Transverse colon (tissue), 4 donors: ENCODE results near the gene EXTL1. TPM values are rescaled to one million over a fixed set of nuclear protein-coding genes. Genes with fewer than 3 reads are reported as not detected.
A peak's percentile ranks its signal among the peaks of the same experiment; 100 is the strongest.

Experiments used
- DNase-seq: peaks from one replicate; pipeline ENCODE4 v3.0.0-alpha.2; 2019
- H3K27ac ChIP-seq, 4 donors: fragments of 200-600 bp; sonication (generic); 2 replicates each; pipeline ENCODE4 v1.5.1; 2016 to 2018; ENCODE audit warnings: inconsistent platforms in 4 of 4
- H3K27me3 ChIP-seq: fragments of 200-600 bp; sonication (generic); 2 replicates; pipeline ENCODE4 v1.5.1; 2017; ENCODE audit warnings: inconsistent platforms
- H3K36me3 ChIP-seq, 4 donors: fragments of 200-600 bp; sonication (generic); 2 replicates each; pipeline ENCODE4 v1.5.1; 2017 to 2019; ENCODE audit warnings: inconsistent platforms in 4 of 4
- H3K4me1 ChIP-seq, 4 donors: fragments of 200-600 bp; sonication (generic); 2 replicates each; pipeline ENCODE4 v1.5.1; 2017 to 2020; ENCODE audit warnings: inconsistent platforms in 4 of 4
- H3K4me3 ChIP-seq, 4 donors: fragments of 200-600 bp; sonication (generic); 1 replicate in 1 of 4; 2 replicates in 3 of 4; pipeline versions ENCODE4 v1.5.1 to v1.6.1; 2017 to 2019; ENCODE audit warnings: inconsistent platforms in 4 of 4
- H3K9me3 ChIP-seq, 2 donors: fragments of 200-600 bp; sonication (generic); 2 replicates each; pipeline ENCODE4 v1.5.1; 2017 to 2019; ENCODE audit warnings: inconsistent platforms in 2 of 2
- EP300 ChIP-seq: sonication (generic); formaldehyde crosslinking; IDR thresholded peaks from one replicate; pipeline ENCODE4 v1.6.1; 2017; ENCODE audit warnings: antibody characterized with exemption, low read depth
- POLR2A ChIP-seq: fragments of 450-650 bp; IDR thresholded peaks from one replicate; pipeline ENCODE4 v1.6.1; 2016; ENCODE audit warnings: antibody characterized with exemption, mild to moderate bottlenecking, moderate library complexity
- POLR2AphosphoS5 ChIP-seq, 3 donors: sonication (generic); formaldehyde crosslinking; IDR thresholded peaks; one replicate each; pipeline ENCODE4 v1.6.1; 2016; ENCODE audit warnings: antibody characterized with exemption in 3 of 3
- WGBS, 2 donors: methylation state at CpG; one replicate each; pipeline ENCODE4 v1.1.5; 2018; ENCODE audit warnings: low coverage in 1 of 2; 5-methylcytosine and 5-hydroxymethylcytosine counted together
- in situ Hi-C, 4 donors: fragments of 200-750 bp; cut with MboI; loops; one replicate each; pipeline versions ENCODE4 v1.15.0 to v1.15.1; 2017; ENCODE audit warnings: low sequenced_read_pairs in 3 of 4, low pct_ligation_motif_present in 1 of 4, low pct_unique_long_range_greater_than_20kb in 1 of 4
- intact Hi-C: fragments of 100-400 bp; cut with DNase I; formaldehyde crosslinking; loops from one replicate; pipeline ENCODE4 v1.15.1; 2023; ENCODE audit warnings: low total_unique reads
- total RNA-seq, 4 donors: library from RNA; depleted of rRNA; stranded (reverse); fragments of >200 nt; gene quantifications; one replicate each; pipeline ENCODE4 v1.1.0, GENCODE V29; 2016
- TF ChIP-seq, protein P1 (sequence below), 5 experiments: fragments of 200-600 bp in 3 of 5; fragments of 450-650 bp in 2 of 5; sonication (generic) in 3 of 5; IDR thresholded peaks; 1 replicate in 2 of 5; 2 replicates in 3 of 5; pipeline ENCODE4 v1.5.1; 2016 to 2017; ENCODE audit warnings: antibody characterized with exemption in 5 of 5, inconsistent platforms in 3 of 5, mild to moderate bottlenecking in 2 of 5, moderate library complexity in 1 of 5

Gene EXTL1
- total RNA-seq, 4 donors from 2014 or later: 0.16 to 0.41 TPM; not detected in 2

DNA sequence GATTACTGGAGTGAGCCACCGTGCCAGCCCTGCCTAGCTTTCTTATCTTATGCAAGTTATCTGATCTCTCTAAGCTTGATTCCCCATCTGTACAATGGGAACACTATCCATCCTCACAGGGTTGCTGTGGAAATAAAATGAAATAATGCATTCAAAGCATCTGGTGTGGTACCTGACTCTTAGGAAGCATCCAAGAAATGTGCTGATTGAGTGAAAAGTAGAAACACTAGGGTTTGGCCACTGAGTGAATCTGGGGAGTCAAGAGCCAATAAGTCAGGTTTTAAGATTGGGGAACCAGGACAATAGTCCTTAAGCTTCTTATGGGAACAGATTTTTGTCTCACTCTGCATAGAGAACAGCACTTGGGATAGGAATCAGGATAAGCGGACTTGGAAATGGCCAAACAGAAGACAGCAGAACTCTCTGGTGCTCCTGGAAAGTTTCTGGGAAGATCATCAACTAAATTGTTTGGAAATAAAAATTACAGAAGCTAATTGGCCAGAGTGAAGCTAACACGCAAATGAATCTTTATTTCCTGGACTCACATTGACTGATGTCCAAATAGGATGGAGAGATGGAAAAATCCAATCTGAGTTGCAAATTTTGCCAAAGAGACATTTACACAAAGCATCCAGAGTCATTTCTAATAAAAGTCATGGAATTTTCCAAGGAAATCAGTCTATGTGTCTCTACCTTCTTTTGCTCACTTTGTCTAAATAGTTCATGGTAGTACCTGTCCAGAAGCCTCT lies 27.0 kb upstream of the EXTL1 start:
- Histone ChIP-seq H3K4me1 (peaks cover 4 to 18% (median 11%) of the 10 kb centered on the region in 4 donors), H3K4me3 (no peak overlapping the region), H3K27ac (no peak overlapping the region), H3K27me3 (no peaks in the 10 kb centered on the region), H3K9me3 (no peaks in the 10 kb centered on the region), H3K36me3 (no peaks in the 10 kb centered on the region)
- WGBS, 2 donors: 92 to 100% methylated on average over 3 of the region's 3 CpGs
- in situ Hi-C loops: loop anchor here in 1 of 4 donors (5.0 kb wide), 1 partner anchor 97 kb away; no protein-coding TSS in a partner anchor
- intact Hi-C loops: loop anchor here (5.0 kb wide), 2 partner anchors 77 to 192 kb away; partner anchors contain the start of gene SELENON
- no peak for DNase-seq
- TF ChIP-seq POLR2AphosphoS5 (IDR thresholded peaks at IDR 0.05) (no peak), EP300 (no peak), POLR2A (no peak)
- TF ChIP-seq, protein P1, sequence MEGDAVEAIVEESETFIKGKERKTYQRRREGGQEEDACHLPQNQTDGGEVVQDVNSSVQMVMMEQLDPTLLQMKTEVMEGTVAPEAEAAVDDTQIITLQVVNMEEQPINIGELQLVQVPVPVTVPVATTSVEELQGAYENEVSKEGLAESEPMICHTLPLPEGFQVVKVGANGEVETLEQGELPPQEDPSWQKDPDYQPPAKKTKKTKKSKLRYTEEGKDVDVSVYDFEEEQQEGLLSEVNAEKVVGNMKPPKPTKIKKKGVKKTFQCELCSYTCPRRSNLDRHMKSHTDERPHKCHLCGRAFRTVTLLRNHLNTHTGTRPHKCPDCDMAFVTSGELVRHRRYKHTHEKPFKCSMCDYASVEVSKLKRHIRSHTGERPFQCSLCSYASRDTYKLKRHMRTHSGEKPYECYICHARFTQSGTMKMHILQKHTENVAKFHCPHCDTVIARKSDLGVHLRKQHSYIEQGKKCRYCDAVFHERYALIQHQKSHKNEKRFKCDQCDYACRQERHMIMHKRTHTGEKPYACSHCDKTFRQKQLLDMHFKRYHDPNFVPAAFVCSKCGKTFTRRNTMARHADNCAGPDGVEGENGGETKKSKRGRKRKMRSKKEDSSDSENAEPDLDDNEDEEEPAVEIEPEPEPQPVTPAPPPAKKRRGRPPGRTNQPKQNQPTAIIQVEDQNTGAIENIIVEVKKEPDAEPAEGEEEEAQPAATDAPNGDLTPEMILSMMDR (IDR thresholded peaks at IDR 0.05): no peak

DNA sequence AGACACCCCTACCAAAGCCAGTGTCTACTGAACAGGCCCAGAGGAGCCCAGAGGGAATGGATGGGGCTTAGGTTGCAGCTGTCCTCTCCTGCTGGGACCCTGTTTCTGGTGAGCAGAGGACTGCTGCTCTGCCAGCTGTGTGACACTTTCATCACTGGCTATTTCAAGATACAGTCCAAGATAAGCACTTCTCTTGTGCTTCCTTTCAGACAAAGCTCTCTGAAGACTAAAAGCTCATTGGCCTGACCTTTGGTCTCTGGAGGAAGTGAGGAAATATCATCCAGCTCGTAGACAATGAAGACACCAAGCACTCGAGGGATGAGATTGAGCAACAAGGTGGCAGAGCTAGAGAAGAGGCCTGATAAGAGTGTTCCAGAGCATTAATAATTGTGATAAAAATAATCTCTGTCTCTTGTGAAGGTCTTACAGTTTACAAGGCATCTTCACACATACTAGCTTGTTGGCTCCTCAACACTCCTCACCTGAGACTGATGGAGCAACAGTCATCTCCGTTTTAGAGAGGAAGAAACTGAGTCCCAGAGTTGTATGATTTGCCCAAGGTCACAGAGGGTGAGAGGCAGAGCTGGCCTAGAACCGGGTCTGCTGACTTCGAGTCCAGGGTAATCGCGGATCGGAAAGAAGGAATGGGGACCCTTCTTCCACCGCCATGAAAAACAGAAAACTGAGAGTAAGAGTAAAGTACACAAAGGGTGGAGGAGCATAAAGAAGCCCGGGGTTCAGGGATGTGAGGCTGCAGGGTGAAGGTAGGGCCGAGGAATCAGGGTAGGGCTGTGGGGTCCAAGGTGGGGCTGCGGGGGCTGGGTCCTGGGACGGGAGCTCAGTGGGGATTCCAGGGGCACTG lies 24.4 kb upstream of the EXTL1 start:
- Histone ChIP-seq H3K27me3 (no peaks in the 10 kb centered on the region), H3K36me3 (no peaks in the 10 kb centered on the region), H3K9me3 (no peaks in the 10 kb centered on the region), H3K27ac (peak overlapping the region; percentile 90 to 96 (median 92)), H3K4me1 (peaks cover 4 to 18% (median 11%) of the 10 kb centered on the region in 4 donors), H3K4me3 (peak overlapping the region; percentile 49 to 86 (median 57))
- in situ Hi-C loops: loop anchor here in 1 of 4 donors (5.0 kb wide), 1 partner anchor 100 kb away; no protein-coding TSS in a partner anchor
- intact Hi-C loops: loop anchor here (5.0 kb wide), 1 partner anchor 195 kb away; the partner anchor contains the start of gene SELENON
- TF ChIP-seq, protein P1 (IDR thresholded peaks at IDR 0.05): no peak
- TF ChIP-seq EP300 (no peak), POLR2AphosphoS5 (IDR thresholded peaks at IDR 0.05) (peak in 2 of 3 donors; percentile 77 to 78), POLR2A (peak; percentile 52)
- DNase-seq: peak; percentile 46
- WGBS, 2 donors: 2 to 3% methylated on average over 10 to 13 of the region's 13 CpGs

DNA sequence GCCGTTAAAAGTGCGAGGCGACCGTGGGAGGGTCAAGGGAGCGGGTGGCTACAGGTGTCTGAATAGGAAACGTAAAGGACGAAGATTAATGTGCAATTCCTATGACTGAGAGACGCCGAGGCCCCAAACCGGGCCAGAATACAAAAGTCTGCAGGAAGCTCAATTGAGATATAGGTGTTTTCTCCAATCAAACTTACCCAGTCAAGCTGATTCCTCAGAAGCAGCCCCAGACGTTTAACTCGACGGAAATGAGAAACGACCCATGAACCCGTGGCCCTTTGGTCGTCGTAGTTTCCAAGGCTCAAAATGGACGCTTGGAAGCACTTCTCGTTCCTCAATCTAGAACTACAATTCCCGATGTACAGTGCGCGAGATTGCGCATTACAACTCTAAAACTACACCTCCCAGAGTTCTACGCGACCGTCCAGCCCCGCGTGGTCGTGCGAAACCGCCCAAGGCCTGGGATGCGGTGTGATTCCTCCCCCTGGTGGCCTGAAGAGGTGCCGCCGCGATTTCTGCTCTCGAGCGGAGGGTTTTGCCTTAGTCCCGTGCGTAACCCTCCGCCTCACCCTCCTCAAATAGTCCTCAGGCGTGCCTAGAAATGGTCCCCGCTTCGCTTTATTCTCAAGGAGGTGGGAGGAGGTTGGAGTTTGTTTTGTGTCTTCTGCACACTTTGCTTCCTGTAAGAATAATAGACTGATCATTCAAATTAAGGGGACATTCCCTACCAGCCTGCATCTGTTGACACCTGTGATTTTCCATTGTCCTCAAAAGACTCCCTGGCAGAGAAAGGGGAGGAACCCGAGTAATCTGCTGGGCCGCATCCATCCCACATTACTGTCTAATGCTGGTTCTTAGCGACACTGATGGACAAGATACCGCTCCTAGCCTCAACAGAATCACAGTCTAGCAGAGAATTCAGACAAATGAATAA lies 23.5 kb upstream of the EXTL1 start, which contains the start of gene PAFAH2:
Gene PAFAH2 (minus strand): TSS at position 236 of the 934 bp plus-strand sequence. CDS start 7,247 bp downstream, outside the sequence.
- intact Hi-C loops: loop anchor here (2.0 to 5.0 kb wide), 2 partner anchors 101 to 196 kb away; partner anchors contain the start of gene SELENON

More for the DNA sequence above, 23.5 kb upstream of the EXTL1 start, which contains the start of gene PAFAH2:
- peak within 1 kb of the TSS; percentile 90 to 96 (median 92) for H3K27ac ChIP-seq
- no peaks in the 10 kb centered on the region for H3K27me3 ChIP-seq
- TF ChIP-seq POLR2A: peak; percentile 60
- peak; percentile 26 to 77 (median 52) for TF ChIP-seq POLR2AphosphoS5 (IDR thresholded peaks at IDR 0.05)
- TF ChIP-seq, protein P1 (IDR thresholded peaks at IDR 0.05): peak; percentile 87 to 100 (median 95)
- no peak for TF ChIP-seq EP300
- no peaks in the 10 kb centered on the region for H3K36me3 ChIP-seq
- DNase-seq: peak; percentile 98
- H3K4me3 ChIP-seq: peak within 1 kb of the TSS; percentile 49 to 86 (median 57)
- WGBS, 2 donors: 0 to 1% methylated on average over 5 to 45 of the region's 47 CpGs
- H3K9me3 ChIP-seq: no peaks in the 10 kb centered on the region
- H3K4me1 ChIP-seq: peaks cover 4 to 18% (median 11%) of the 10 kb centered on the region in 4 donors
- in situ Hi-C loops: loop anchor here in 1 of 4 donors (5.0 kb wide), 1 partner anchor 101 kb away; no protein-coding TSS in a partner anchor
